Osteocyte (in vitro differentiated cells): ENCODE data around the gene ACTR2. TPM values are rescaled to one million over a fixed set of nuclear protein-coding genes. Genes with fewer than 3 reads are reported as not detected.

Source experiments
- DNase-seq: peaks from one replicate; pipeline ENCODE4 v3.0.0; 2021; ENCODE audit warnings: mixed read lengths; ENCODE audit not compliant: unreplicated experiment; ENCODE audit errors: extremely low spot score
- H3K27ac Mint-ChIP-seq: one replicate; pipeline ENCODE4 v1.8.0; 2021; ENCODE audit warnings: mild to moderate bottlenecking, mixed read lengths; ENCODE audit not compliant: unreplicated experiment
- H3K27me3 Mint-ChIP-seq: one replicate; pipeline ENCODE4 v1.8.0; 2021; ENCODE audit warnings: mixed read lengths; ENCODE audit not compliant: unreplicated experiment
- H3K36me3 Mint-ChIP-seq: one replicate; pipeline ENCODE4 v1.8.0; 2021; ENCODE audit warnings: mixed read lengths; ENCODE audit not compliant: unreplicated experiment
- H3K4me1 Mint-ChIP-seq: one replicate; pipeline ENCODE4 v1.8.0; 2021; ENCODE audit warnings: mixed read lengths; ENCODE audit not compliant: unreplicated experiment
- H3K4me3 Mint-ChIP-seq: one replicate; pipeline ENCODE4 v1.8.0; 2021; ENCODE audit warnings: mild to moderate bottlenecking, moderate library complexity, mixed read lengths; ENCODE audit not compliant: unreplicated experiment
- H3K9me3 Mint-ChIP-seq: one replicate; pipeline ENCODE4 v1.8.0; 2021; ENCODE audit warnings: mixed read lengths; ENCODE audit not compliant: unreplicated experiment
- CTCF ChIP-seq: fragments of 200-600 bp; sonication (generic); IDR thresholded peaks from 2 replicates; pipeline ENCODE4 v1.5.0; 2021; ENCODE audit warnings: antibody characterized with exemption, mild to moderate bottlenecking, moderate library complexity
- total RNA-seq: library from RNA; stranded (reverse); gene quantifications from 2 replicates; pipeline ENCODE4 v1.2.1, GENCODE V29; 2021

ACTR2 gene
- total RNA-seq, 1 donor from 2014 or later, result 277 TPM

- H3K27me3 Mint-ChIP-seq, result no peaks in the 10 kb centered on the region
- H3K27ac Mint-ChIP-seq, result no peak overlapping the region
- peaks cover 33% of the 10 kb centered on the region for H3K4me1 Mint-ChIP-seq
- no peaks in the 10 kb centered on the region for H3K9me3 Mint-ChIP-seq
- H3K36me3 Mint-ChIP-seq, result no peaks in the 10 kb centered on the region
- no peak overlapping the region for H3K4me3 Mint-ChIP-seq
- TF ChIP-seq CTCF, result no peak
- no peak for DNase-seq
These were observed 67.1 kb downstream of the ACTR2 start for GRCh38 chr2:65294701-65295100.

- no peaks in the 10 kb centered on the region for H3K27me3 Mint-ChIP-seq
- H3K27ac Mint-ChIP-seq, result no peak overlapping the region
- H3K36me3 Mint-ChIP-seq, result no peaks in the 10 kb centered on the region
- DNase-seq, result no peak
- no peaks in the 10 kb centered on the region for H3K9me3 Mint-ChIP-seq
- H3K4me1 Mint-ChIP-seq, result peaks cover 50% of the 10 kb centered on the region
- TF ChIP-seq CTCF, result no peak
- H3K4me3 Mint-ChIP-seq, result no peak overlapping the region
These were observed 69.3 kb downstream of the ACTR2 start for GRCh38 chr2:65296971-65297370.

- H3K9me3 Mint-ChIP-seq, result no peaks in the 10 kb centered on the region
- no peak for DNase-seq
- peaks cover 54% of the 10 kb centered on the region for H3K4me1 Mint-ChIP-seq
- no peaks in the 10 kb centered on the region for H3K27me3 Mint-ChIP-seq
- H3K27ac Mint-ChIP-seq, result no peak overlapping the region
- TF ChIP-seq CTCF, result no peak
- no peaks in the 10 kb centered on the region for H3K36me3 Mint-ChIP-seq
- no peak overlapping the region for H3K4me3 Mint-ChIP-seq
These were observed 69.9 kb downstream of the ACTR2 start for GRCh38 chr2:65297544-65297943.

GRCh38 chr2:65298089-65298488 is 70.5 kb downstream of the ACTR2 start:
- Mint-ChIP-seq H3K27me3 (no peaks in the 10 kb centered on the region), H3K36me3 (peaks cover under 1% of the 10 kb centered on the region)

GRCh38 chr2:65299246-65299645 is 71.6 kb downstream of the ACTR2 start:
- peaks cover 52% of the 10 kb centered on the region for H3K4me1 Mint-ChIP-seq
- H3K27me3 Mint-ChIP-seq, result no peaks in the 10 kb centered on the region
- H3K36me3 Mint-ChIP-seq, result peaks cover 2% of the 10 kb centered on the region
- DNase-seq, result no peak
- H3K27ac Mint-ChIP-seq, result peak overlapping the region; percentile 94
- no peaks in the 10 kb centered on the region for H3K9me3 Mint-ChIP-seq
- no peak for TF ChIP-seq CTCF
- H3K4me3 Mint-ChIP-seq, result no peak overlapping the region

More at GRCh38 chr2:65298089-65298488, 70.5 kb downstream of the ACTR2 start:
- H3K27ac Mint-ChIP-seq, result peak overlapping the region; percentile 14
- TF ChIP-seq CTCF, result no peak
- no peak overlapping the region for H3K4me3 Mint-ChIP-seq
- peaks cover 56% of the 10 kb centered on the region for H3K4me1 Mint-ChIP-seq
- no peak for DNase-seq
- H3K9me3 Mint-ChIP-seq, result no peaks in the 10 kb centered on the region
